GM18526 (cell line): ENCODE data around the gene ACSL6.

Experiments used
- POLR2A ChIP-seq: IDR thresholded peaks from 3 replicates; pipeline ENCODE4 v1.6.1; 2011; ENCODE audit not compliant: insufficient read length; ENCODE audit errors: extremely low read depth

ACSL6 gene

DNA sequence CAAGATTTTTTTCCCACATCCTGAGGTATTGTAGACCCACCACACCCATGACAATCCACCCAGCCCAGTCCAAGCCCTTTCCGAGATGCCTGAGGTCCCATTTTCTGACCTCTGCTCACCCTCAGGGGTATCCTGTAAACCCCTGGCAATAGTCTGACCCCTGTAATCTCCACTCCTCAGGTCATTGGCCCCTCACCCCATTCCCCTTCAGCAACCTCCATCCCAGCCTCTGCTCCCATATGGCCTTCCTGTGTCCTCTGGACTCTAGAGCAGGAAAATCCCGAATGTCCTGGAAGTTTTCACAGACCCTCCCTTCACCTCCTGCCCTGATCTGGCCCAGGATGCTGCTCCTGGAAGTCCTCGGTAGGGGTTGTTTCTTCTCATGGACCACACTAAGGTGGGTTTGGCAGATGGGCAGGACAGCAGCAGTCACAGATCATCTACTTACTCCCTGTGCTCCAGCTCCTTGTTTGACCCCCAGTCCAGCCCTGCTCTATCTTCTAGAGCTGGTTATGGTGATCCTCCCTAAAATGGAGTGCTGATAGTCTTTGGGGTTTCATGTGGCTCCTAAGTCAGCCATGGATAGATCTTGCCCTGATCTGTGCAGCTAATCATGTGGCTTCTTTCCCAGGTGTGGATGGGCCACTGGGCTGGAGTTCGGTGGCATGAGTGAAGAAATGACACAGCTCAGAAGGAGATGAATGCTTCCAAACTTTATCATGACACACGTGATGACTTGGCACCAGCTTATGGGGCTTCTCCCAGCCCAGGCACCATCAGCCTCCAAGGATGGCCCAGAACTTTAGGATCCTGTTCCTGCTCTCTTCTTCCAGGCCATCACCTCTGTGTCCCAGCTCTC lies 12.0 kb upstream of the ACSL6 start:
- TF ChIP-seq POLR2A = no peak

DNA sequence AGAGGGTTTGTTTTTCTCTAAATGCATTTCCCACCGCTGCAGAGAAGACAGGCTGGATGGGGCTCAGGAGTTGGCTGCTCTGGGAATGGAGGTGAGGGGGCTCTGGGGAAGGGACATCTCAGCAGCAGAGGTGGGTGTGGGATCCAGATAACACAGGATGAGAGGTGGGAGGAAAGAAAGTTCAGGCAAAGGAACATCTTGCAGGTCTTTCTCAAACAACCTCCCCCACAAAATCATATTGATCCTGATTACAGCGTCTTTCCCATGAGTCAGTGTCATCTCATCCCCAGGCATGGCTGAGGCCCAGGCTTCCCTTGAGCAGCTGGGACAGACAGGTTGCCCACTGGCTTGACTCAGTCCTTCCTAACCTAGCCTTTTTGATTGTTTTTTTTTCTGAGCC lies 11.3 kb upstream of the ACSL6 start:
- TF ChIP-seq POLR2A = no peak

DNA sequence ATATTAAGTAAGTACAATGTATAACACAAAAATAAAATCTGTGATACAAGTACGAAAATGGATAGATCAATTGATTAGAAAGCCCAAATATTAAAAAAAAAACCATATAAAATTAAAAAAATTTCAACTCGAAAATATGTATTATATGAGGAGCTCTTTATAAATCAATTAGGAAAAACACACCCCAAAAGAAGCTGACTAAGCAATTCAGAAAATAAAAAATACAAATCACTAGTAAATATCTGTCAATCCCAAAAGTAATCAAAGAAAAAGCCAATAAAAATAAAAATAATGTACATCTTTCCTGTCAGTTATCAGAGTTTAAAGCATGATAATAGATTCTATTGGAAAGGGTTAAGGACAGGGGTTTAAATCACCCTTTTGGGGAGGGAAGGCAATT lies 10.2 kb upstream of the ACSL6 start:
- TF ChIP-seq POLR2A = no peak

DNA sequence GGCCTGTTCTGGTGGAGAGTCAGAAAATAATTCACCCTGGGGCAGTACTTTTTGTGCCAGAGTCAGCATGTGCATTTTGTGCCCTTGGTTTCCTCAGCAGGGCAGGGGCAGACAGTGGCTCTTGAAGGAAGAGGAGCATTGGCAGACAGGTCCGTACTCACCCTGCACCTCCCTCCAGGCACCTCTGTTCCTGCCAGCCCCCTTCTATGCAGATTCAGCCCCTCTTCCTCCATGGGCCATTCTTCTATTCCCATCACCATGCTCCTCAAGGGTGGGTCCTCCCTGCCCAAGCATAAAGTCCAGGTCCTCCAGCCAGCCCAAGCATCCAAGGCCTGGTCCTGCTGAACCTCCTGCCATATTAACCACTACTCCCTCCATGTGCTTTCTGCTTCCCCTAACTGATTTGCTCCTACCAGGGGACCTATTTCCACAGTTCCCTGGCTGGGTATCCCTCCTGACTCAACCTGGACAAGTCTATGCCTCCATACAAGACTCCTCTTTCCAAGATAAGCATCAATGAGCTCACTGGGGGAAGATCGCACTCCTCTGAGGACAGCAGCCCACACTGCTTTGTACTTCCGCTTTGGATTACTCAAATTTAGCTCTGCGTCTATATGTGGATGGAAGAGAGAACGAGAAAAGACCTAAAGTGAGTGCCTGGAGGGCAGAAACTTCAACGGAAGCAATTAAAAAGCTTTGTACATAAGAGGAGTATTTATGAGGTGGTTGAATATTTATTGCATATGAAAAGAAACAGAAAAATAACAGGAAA lies 9.3 kb upstream of the ACSL6 start:
- TF ChIP-seq POLR2A = no peak

DNA sequence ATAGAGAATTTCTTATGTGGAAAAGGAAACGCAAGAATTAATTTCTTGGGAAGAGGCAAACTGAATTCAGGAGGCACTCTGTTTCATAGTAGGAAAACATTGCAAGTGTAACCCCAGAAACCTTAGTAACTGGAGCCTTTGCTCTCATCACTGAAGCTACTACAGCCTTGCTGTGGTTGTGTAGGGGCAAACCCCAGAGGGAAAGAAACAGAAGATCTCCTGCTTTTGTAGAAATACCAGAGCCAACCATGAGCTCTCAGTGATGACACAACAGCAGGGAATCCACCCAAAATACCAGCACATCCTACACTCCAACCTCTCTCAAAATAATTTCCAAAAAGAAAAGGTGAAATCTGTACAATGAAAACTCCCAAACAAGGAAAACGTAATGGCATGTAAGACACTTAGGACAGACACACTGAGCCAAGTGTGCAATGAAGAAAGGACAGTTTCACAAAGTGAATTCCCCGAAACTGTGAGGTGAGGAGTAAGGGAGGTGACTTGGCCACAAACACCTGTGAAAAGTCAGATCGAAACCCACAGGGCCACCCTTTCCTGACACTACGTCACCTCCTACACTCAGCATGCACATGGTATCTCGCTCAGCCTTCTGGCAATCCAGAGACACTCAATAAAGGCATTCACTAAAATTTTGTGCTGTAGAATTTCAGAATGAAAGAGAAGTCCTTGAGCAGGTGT lies 8.5 kb upstream of the ACSL6 start:
- TF ChIP-seq POLR2A = no peak

DNA sequence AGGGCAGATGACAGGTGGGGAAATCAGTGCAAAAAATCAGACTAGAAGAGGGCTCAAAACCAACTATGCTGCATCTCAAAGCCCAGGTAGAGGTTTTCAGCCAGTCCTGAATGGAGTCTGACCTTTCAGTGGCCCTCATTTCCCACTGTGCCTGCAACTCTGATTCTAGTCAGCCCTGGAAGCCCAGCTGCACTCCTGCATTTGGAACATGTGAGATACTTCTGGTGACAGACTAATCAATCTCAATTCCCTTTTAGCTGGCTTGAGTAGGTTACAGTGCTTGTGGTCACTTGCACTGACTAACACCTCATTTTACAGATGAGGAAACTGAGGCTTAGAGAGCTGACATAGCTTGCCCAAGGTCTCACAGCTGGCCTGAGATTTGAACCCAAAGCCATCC lies 7.9 kb upstream of the ACSL6 start:
- TF ChIP-seq POLR2A = no peak

DNA sequence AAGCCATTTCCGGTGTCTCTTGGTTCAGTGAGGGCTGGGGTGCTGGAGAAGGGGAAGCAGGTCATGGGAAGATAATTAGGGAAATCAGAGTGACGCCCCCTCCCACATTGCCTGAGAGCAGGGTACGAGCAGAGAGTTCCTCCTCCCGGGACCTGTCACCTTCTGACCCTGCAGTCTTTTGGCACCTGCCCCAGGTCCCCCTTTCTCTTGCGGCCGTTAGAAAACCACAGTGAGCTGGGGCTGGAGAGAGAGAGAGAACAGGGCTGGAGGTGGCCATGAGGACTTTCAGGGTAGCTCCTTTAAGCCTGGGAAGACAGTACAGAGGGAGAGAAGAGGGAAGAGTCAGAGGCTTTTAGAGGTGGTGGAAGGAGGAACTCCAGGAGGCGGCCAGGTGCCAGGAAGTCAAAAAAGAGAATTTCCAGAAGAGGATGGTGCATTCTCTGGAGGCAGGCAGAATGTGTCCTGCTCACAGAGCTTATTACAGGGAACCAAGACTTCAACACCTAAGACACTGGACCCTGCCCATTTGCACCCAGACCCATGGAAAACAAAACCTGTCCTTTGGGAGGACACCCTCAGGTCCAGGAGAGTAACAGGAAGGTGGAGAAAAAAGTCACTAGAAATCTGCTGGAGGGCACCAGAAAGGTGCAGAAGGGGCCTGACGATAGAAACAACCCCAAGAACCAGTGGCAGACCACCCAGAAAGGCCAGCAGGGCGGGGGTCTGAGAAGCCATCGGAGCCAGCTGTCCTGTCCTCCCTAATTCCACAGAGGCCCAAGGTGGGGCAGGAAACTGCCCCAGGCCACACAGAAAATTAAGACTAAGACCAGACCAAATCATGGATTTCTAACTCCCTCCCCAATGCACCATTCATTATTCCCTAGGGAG lies 6.5 kb upstream of the ACSL6 start:
- TF ChIP-seq POLR2A = no peak

DNA sequence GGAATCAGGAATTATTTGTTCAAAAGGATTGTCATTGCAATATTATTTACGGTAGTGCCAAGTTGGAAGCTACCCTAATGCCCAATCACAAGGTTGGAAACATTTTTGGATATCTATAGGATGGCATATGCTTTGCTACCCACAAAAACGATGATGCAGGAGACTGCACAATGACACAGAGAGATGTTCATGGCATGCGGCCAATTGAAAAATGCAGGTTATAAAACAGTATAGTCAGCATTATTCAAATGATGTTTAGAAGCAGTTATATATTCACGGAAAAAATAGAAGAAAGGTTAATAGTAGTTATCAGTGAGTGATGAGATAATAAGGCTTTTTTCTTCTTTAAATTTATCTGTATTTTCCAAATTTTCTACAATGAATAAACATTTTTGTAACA lies 5.9 kb upstream of the ACSL6 start:
- TF ChIP-seq POLR2A = no peak

DNA sequence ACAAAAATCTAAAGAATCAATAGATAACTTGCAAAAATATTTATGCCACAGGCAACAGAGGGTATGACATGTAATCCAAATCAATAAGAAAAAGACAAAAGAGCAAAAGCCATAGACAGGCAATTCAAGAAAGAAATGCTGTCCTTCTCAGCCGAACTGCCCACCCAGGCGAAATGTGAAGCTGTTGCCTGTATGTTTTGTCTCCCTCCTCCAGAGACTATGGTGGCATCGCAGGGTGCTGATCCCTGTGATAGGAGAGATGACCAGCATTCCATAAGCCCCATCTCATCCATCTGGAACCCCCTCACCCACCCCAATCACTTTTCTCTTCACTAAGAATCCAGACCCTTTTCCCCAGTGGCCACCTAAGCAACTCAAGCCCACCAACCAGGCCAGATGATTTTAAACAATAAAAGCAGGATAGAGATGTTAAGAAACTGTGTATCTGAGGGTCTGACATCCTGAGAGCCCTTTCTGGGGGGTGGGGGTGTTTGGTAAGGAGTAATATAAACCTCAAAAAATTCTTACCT lies 5.3 kb upstream of the ACSL6 start:
- TF ChIP-seq POLR2A = no peak

DNA sequence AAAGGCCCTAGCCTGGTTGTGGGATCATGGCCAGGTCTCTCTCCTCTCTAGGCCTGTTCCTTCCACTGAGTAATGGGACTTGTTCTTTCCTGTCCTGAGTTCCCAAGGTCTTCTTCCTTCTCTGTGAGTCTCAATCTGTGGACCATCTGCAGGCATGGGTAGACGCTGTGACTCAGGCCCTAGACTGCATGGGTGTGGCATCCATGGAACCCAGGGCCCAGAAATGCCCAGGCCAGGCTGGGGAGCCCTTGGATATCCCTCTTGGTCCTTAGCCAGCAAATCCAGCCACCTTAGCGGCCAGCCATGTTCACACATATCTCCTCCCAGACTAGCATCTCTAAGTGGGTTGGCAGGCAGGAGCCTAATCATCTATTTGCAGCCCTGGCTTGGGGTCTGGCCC lies 2.3 kb upstream of the ACSL6 start:
- TF ChIP-seq POLR2A = no peak

DNA sequence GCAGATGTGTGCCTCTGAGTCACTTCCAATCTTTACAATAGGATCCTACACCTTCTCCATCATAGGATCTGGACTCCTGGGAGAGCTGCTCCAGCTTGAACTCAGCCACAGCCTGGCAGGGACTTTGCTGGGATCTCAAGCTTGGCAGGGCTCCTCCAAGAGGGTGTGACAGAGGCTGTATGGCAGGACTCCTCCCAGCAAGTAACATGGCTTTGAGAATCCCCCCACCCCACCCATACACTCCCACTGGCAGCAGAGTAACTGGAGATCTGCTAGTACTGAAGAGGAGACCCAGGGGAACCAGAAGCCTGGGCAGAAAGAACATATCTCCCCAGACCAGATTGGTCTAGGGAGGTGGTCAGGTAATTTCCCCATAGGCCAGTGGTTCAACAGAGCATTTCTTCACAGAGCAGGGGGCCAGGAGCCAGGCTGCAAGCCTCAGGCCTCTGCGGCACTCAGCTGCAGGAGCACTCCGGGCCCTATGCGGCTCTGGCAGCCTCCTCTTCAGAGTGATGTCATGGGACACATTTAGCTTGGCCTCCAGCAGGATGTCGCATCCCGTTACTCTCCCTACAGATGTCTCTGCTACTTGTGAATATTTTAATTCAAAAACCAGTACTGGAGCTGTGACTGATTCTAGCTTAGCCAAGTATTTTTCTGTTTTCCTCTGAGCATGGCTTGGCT lies 1.7 kb upstream of the ACSL6 start:
- no peak for TF ChIP-seq POLR2A

DNA sequence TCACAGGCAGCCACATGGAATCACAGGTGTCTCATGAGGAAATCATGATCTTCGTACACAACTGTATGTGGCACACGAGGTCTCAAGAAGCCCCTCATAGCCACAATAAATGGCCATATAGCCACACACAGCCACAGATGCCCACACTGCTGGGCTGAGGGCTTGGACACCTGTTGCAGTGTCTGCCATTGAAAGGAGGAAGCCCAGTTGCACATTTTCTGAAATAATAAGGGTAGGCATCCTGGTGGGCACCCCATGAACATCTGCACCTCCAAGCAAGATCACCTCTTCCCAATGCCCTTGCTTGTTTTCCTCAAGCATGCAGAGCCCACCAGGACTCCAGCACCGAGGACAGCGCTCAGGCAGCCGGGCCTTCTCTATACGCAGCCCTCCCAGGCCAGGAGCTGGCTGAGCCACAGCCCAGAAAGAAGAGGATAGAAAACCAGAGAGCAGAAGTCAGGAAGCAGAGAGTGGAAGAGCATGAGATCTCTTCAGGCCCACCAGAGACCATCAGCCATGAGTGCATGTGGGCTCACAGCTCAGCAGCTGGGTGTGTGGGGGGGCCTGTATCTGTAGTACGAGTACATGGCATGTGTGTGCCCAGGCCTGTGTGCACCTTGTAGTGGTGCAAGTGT lies 1.0 kb upstream of the ACSL6 start:
- TF ChIP-seq POLR2A = no peak

DNA sequence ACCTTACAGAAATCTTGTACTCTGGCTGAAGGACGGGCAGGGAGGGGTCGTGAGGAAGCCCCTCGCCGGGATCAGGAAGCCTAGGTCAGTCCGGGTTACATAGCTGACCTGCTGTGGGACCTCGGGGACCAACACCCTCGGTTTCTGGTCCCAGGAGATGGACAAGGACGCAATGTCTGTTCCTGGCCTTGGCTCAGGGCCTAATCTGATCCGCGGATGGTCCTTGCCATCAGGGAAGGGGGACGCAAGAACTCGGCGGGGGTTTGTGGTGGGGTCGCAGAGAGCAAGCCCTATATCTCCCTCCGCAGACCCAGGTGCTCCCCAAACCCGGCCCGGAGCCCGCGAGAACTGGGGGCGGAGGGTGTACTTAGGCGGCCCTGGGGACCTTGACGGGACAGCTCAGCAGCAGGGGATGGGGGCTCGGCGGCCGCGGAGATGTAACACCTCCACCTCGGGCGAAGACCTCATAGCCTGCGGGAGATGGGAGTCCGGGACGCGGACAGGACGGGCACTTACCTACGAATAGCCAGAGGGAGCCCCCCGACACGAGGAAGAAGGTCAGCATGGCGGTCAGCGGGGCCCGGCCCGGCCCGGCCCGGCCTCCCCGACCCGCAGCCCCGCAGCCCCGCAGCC lies 353 bp downstream of the ACSL6 start:
- TF ChIP-seq POLR2A = no peak
